Skin epidermis (tissue), 12 donors: ENCODE measurements around the gene IWS1.
"Not testable (repeated sequence)": the region's sequence is repeated elsewhere in the genome, so short reads cannot be mapped to it uniquely, and the experiment has no call there.

Source experiments
- H3K27ac ChIP-seq, 21 experiments: fragments of 200-600 bp; sonication (generic) in 11 of 21; one replicate each; pipeline ENCODE4 v1.5.0; 2020; ENCODE audit warnings: mild to moderate bottlenecking in 3 of 21, inconsistent platforms in 2 of 21, moderate library complexity in 2 of 21
- H3K4me3 ChIP-seq, 7 experiments: fragments of 200-600 bp; sonication (generic) in 2 of 7; one replicate each; pipeline ENCODE4 v1.5.0; 2020; ENCODE audit warnings: inconsistent platforms in 2 of 7, mild to moderate bottlenecking in 2 of 7, moderate library complexity in 1 of 7

IWS1 gene

DNA sequence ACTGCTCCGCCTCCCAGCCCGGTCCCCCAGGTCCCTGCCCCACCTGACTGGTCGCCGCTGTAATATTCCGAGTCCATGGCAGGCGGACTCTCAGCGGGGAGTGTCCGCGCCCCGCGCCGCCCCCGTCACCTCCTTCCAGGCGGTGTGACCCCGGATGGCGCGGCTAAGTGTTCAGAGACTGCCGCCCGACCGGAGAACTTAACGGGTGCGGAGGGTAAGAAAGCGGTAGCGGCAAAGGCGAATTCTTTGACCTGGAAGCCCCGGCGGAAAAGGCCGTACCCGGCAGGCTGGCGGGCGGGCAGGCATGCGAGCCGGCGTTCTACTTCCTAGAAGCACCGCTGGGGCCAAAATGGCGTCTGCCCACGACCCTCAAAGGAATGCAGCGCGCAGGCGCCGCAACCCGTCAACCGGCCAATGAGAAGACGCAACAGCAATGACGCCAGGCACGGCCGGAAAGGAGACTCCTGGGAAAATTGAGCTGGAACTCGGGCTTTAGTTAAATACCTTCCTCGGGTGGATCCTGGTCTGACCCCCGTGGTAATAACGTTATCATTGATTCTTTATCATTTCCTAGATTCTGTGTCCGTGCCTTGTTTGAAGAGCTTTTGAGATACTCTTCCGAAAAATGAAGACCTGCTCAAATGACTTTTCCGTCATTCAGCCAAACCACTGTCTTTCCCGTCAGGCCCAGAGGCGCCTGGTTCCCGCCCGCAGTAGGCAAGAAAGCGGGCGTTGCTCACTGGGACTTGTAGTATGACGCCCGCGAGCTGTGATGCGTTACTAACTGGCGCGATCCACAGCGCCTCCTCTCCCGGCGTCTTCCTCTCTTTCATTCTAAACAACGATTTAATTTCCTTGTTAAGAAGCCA, at the start of gene IWS1:
Gene IWS1, minus strand, starts transcription at position 358 of the 869 bp plus-strand sequence. Its CDS starts 281 bp downstream, at position 77.
- H3K27ac ChIP-seq, result peak within 1 kb of the TSS; percentile 51 to 99 (median 96)

DNA sequence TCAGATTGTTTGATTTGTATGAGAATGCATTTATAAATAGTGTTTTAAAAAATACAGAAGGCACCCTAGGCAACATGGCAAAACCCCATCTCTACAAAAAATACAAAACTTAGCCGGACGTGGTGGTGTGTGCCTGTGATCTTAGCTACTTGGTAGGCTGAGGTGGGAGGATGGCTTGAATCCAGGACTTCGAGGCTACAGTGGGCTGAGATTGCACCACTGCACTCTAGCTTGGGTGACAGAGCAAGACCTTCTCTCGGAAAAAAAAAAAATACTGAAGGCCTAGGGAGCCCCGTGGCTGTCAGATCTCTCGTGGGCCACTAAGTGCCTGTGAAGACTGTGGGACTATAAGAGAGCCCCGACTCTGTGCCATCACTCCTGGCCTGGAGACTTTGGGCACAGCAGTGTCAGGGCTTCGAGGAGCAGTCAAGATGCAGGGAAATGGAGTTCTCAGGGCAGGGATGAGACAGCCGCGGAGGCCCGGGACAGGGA, 49.7 kb upstream of the IWS1 start:
- Histone ChIP-seq H3K27ac (peak overlapping the region in 2 of 21 experiments; percentile 32 to 57), H3K4me3 (no peak overlapping the region)

More for the DNA sequence above, at the start of gene IWS1:
- peak within 1 kb of the TSS; percentile 66 to 99 (median 94) for H3K4me3 ChIP-seq

DNA sequence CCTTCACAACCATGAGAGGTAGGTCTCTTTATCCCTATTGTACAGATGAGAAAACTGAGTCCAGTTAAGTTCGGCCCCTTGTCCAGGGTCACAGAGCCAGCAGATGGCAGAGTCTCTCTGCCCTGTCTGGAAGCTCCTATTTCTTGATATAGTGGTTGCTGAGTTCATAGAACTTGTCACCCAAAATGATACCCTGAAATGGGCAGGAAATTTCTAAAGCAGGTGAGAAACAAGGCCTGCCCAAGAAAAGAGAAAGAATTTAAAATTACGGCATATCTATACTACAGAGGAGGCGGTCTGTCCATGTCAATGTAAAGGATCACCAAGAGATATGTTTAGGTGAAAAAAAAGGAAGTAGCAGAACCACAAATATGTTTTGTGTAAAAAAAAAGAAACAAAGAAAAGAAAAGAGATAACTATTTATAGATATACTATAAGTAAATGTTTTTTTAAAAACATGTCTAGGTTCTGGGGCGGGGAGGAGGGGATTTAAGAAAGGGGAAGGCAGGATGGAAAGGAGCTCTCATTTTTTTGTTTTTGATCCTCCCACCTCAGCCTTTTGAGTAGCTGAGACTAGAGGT, 49.0 kb upstream of the IWS1 start:
- Histone ChIP-seq H3K27ac (no peak overlapping the region), H3K4me3 (no peak overlapping the region)

DNA sequence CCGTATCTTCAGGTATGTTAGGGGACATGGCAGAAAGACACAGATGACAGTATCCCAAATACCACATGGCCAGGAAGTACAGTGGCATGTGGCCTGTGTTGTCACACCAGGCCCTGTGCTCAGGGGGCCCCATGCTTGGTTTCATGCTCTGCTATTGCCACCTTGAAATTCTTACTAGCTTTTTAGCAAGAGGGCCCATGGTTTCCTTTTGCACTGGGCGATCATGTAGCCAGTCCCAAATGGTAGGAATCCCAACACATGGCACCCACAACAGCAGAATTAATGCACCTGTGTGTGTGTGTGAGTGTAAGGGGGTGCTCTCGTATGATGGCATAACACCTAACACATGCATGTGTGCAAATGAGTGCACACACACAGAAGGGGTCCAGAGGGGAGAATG, 48.4 kb upstream of the IWS1 start:
- no peak overlapping the region for H3K27ac ChIP-seq
- no peak overlapping the region for H3K4me3 ChIP-seq

DNA sequence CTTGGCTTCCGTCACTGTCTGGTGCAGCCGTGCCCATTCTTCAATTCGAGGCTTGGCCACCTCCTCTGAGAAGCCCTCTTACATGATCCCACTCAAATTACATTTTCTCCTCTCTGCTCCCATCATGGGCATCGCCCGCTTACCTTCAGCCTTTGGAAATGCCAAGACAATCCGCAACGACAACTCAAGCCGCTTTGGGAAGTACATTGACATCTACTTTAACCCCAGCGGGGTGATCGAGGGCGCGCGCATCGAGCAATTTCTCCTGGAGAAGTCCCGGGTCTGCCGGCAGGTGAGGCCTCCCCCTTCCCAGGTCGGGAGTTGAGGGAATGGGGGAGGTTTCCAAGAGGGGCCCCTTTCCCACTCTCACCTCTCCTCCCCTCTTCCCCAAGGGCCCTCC, 47.5 kb upstream of the IWS1 start:
- H3K27ac ChIP-seq, result no peak overlapping the region
- H3K4me3 ChIP-seq, result no peak overlapping the region

DNA sequence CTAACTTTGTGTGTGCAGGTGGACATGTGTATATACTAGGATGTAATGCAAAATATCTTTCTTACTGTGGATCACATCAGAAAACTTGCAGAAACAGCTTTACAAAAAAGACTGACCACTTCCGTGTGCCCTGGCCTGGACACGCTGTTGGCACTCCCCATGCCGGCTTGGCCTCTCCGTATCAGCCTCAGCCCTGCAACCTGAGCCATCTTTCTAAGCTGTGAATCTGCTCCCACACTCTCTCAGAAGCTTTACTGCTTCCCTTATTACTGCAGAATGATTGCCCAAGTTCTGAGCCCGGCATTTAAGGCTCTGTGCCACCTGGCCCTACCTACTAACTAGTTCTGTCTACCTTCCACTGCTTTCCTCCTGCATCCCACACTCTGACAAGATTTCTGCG, 47.0 kb upstream of the IWS1 start:
- Histone ChIP-seq H3K27ac (no peak overlapping the region), H3K4me3 (no peak overlapping the region)

DNA sequence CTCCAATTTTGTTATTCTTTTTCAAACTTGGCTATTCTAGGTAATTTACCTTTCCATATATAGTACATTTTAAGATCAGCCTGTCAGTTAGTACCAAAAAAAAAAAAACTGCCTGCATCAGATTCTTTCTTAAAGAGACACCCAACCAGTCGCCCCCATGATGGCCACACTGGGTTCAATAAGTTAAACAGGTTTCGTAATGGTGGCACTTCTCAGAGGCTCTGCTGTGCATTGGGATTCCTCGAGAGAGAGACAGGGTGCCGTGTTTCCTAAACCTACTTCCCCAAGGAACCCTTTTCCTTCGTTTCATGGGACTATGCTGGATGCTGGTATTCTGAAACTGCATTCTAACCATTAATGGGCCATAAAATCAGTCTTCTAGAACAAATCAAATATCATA, 46.6 kb upstream of the IWS1 start:
- Histone ChIP-seq H3K4me3 (no peak overlapping the region), H3K27ac (no peak overlapping the region)

DNA sequence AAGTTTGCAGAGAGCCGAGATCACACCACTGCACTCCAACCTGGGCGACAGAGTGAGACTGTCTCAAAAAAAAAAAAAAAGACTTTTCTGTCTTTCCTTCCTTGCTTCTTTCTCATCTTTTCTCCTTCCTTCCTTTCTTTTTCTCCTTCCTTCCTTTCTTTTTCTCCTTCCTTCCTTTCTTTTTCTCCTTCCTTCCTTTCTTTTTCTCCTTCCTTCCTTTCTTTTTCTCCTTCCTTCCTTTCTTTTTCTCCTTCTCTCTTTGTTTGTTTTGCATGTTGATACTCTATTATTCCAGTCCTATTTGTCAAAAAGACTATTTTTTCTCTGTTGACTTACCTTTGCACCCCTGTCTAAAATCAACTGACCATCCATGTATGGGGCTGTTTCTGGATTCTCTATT, 46.1 kb upstream of the IWS1 start:
- not testable (repeated sequence) for H3K27ac ChIP-seq, H3K4me3 ChIP-seq

DNA sequence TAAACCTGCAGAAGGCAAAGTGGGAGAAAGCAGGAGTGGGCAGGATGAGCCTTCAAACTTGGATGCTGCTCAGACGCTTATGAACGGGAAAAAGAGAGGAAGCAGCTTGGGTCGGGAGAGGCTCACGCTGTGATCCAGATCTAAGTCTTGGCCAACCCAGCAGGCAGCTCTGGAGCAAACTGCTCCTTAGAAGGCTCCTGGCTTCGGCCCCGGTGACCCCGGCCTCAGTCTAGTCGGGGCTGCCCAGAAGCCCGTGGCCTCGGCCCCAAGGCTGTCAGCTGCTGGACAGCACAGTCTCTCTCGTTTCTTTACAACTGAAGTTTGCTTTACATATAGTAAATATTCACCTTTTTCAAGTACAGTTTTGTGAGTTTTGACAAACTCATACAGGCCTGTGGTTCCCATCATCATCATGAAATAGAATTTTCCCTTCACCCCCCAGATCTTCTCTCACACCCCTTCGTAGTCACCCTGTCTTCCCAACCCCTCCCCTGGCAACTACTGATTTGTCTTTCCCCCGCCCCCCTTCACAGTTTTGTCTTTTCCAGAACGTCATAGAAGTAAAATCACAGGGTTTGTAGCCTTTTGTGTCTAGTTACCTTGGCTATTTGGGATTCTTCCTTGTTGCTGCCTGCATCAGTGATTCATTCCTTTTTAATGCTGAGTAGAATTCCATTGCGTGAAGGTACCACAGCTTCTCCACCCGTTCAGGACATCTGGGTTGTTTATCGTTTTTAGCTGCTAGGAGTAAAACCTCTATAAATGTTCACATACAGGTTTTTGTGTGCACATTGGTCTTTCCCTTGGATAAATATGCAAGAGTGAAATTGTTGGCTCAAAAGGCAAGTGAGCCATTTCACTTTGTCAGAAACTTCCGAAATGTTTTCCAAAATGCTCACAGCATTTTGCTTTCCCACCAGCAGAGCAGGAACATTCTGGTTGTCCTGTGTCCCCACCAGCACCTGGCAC, 44.3 kb upstream of the IWS1 start:
- no peak overlapping the region for H3K4me3 ChIP-seq
- peak overlapping the region in 2 of 21 experiments; percentile 10 to 54 for H3K27ac ChIP-seq

DNA sequence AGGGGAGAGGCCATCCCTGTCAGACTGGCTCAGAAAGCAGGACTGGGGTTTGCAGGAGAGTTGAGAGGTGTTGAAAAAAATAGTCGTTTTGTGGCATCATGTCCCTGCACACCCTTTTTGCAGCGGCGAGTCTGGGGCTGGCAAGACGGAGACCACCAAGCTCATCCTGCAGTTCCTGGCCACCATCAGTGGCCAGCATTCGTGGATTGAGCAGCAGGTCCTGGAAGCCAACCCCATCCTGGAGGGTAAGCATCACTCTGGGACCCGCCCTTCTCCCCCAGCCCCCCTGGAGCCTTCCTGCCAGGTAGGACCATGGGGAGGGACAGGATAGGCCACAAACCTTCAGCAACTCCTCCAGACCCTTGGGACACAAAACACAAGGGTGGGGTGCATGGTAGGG, 43.4 kb upstream of the IWS1 start:
- no peak overlapping the region for H3K27ac ChIP-seq

DNA sequence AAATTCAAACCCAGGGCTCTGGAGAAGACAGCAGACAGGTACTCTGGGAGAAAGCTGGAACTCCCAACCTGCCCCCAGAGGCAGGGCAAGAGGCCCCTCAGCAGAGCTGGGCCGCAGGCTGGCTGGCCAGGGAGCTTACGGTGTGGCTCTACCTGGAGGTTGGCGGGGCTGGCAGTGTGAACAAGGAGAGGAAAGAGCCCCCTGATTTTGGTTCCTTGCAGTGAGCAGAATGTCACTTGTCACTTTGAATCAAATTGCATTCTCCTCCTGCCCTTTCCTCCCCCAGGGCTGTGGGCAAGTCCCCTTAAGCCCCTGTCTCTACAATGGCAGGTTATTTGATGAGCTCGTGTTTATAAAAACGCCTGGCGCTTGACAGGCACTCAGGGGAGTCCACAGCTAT, 41.8 kb upstream of the IWS1 start:
- Histone ChIP-seq H3K27ac (no peak overlapping the region), H3K4me3 (no peak overlapping the region)

More for the DNA sequence above, 43.4 kb upstream of the IWS1 start:
- H3K4me3 ChIP-seq, result no peak overlapping the region

DNA sequence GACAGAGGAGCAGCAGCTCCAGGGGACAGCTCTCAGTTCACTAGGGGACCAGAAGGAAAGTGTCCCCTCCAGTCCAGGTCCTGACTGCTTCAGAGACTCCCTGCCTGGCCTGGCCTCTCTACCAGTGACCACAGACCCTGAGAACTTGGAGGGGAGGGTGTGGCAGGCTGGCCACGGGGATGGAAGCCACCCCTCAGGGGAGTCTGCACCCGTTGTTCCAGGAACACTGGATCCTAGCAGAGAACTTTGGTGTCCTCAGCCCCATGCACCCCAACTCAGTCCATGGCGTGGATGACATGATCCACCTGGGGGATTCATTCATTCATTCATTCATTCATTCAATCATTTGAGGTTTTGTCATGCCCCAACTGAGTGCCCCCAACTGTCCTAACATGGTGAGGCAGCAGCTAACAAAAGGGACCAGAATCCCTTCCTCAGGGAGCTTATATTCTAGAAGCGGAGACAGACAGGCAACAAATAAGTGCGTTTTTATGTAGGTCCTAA, 41.1 kb upstream of the IWS1 start:
- no peak overlapping the region for H3K4me3 ChIP-seq
- no peak overlapping the region for H3K27ac ChIP-seq

DNA sequence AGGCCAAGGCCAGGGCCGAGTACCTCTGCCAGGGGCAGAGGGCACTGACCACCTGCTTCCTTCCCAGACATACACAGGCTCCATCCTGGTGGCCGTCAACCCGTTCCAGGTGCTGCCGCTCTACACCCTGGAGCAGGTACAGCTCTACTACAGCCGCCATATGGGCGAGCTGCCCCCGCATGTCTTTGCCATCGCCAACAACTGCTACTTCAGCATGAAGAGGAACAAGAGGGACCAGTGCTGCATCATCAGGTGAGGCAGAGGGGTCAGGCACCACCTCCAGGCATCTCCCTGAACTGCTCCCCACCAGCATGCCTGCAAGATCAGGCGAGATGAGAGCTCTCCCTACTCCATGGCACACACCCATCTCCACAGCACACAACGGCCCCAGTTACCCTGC, 40.3 kb upstream of the IWS1 start:
- Histone ChIP-seq H3K27ac (no peak overlapping the region), H3K4me3 (no peak overlapping the region)

DNA sequence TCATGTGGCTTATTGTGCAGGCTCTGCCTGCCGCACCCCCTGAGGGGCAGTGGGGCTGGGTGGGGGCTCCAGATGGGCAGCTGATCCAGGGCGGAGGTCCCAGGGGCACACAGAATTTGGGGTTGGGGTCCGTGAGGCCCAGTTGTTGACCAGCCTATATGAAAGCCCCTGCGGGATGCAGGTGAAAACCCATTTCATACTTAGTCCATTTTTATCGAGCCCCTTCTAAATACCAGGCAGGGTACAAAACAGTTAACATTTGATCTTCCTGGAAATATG, 39.8 kb upstream of the IWS1 start:
- Histone ChIP-seq H3K4me3 (no peak overlapping the region), H3K27ac (no peak overlapping the region)

DNA sequence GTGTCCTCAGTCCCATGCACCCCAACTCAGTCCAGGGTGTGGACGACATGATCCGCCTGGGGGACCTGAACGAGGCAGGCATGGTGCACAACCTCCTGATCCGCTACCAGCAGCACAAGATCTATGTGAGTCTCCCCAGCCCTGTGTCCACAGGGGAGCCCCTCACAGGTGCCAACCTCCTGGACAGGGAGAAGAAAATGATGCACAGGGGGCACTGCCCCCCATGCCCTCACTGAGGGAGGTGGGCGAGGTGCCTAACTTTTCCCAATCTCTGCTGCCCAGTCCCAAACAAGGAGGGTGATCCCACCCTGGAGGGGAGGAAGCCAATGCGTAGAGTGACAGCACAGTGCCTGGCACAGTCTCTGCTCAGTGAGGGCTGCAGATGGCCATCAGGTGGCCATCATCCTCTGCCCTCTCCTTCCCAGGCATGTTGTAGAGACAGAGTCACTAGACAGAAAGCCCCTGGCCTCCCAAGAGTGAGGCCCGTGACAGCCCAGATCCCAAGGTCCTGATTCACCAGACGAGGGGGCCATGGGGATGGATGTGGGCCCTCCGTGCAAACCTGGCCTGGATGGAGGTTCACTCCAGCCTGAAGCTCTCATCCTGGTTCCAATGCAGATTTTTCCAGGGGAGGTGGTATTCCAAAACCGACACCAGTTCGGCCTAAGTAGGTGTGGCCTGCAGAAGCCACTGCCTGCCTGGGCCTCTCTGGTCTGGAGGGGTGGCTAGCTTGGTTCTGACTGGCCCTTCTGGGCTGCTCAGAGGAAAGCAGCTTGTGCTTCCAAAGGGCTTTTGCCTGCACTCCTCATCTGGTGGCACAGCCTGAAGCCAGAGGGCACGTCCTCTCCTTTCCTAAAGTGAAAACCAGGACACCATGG, 39.2 kb upstream of the IWS1 start:
- Histone ChIP-seq H3K4me3 (no peak overlapping the region), H3K27ac (no peak overlapping the region)

DNA sequence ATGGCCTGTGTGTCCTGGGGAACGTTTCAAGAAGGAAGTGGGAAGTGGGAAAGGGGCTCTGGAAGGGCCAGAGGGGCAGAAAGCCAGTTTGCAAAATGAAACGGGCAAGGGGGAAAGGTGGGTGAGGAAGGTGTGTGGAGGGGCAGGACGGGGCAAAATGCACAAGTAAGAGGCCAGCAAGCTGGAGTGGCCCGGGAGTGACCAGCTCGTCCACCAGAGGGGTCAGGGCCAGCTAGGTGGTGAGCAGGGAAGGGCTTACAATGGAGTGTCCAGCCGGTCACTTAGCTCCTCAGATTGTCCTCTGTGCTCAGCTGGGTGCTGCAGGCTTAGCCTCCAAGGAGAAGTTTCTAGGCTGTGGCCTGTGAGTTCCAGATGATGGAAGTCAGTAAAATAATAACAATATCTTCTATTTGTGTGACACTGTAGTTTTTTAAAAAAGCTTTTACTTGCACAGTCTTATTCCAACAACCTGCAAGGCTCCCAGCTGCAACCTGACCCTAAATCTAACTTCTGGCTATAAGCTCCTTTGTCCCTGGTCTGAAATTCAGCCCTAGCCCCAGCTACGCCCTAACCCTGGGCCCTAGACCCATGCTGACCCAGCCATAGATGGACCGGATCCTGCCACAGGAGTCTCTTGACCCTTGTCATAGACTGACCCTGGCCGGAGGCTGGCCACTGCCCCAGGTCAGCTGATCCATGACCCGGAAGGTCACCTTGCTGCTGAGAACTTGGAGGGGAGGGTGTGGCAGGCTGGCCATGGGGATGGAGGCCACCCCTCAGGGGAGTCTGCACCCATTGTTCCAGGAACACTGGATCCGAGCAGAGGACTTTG, 38.4 kb upstream of the IWS1 start:
- Histone ChIP-seq H3K4me3 (no peak overlapping the region), H3K27ac (peak overlapping the region in 1 of 21 experiments; percentile 23)

DNA sequence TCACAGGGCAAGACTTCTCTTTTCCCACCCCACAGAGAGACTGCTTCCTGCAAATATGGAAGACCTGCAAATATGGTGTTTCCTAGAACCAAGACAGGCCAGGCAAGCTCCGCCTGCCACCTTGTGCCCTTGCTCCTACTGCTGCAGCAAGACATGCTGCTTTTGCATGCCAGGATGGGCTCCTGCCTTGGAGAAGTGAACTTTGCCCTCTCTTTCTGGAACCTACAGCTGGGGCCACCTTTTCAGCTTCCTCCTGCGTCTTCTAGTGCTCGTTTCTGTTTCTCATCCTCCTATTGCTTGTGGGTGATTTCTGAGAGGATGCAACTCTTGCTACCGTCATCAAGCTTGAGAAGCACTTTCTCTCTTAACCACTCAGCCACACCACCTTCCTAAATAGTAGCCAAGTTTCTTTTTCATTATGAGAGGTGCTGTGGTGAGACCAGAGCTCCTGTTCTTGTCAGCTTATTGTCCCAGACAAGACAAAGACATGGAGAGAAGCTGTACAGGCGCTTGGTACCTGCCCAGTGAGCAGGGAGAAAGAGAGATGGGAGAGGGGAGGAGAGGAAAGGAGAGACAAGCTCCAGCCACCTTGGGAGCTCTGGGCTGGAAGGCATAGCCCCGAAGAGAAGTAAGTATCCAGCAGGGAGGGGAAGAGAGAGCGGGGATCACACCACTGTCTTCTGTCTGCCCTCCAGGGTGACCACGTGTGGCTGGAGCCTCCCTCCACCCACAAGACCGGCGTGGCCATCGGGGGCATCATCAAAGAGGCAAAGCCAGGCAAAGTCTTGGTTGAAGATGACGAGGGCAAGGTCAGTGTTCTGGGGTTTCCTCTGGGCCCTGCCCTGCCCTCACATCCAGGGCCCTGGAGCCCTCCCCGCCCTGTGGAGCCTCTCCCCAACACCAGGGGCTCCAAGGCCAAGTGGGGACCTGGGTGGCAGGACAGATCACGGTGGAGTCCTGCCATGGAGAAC, 37.5 kb upstream of the IWS1 start:
- Histone ChIP-seq H3K27ac (peak overlapping the region in 1 of 21 experiments; percentile 23), H3K4me3 (no peak overlapping the region)
